ENCODE measurements around the gene SLX9.

- peak in 1 of 2 donors; percentile 37 for TF ChIP-seq CTCF (conservative IDR thresholded peaks at IDR 0.05 in 1 of 2, IDR thresholded peaks at IDR 0.05 in 1 of 2; ENCODE audit: extremely low read depth in 1 of 2, insufficient read depth in 1 of 2, low read depth in 1 of 2, low read length in 2 of 2)
- TF ChIP-seq EZH2 (IDR thresholded peaks at IDR 0.05; ENCODE audit: borderline replicate concordance, low read length) = no peak
Observed at GRCh38 chr21:44927587-44928461, 12.0 kb upstream of the SLX9 start.
